Right atrium auricular region (tissue), 2 donors: ENCODE results near the gene UGT1A8. TPM values are rescaled to one million over a fixed set of nuclear protein-coding genes. Genes with fewer than 3 reads are reported as not detected.
"Not testable (repeated sequence)": the region's sequence is repeated elsewhere in the genome, so short reads cannot be mapped to it uniquely, and the experiment has no call there.

Experiments
- DNase-seq: peaks from one replicate; pipeline ENCODE4 v3.0.0-alpha.2; 2019; ENCODE audit warnings: low spot score
- H3K27ac ChIP-seq, 2 donors: fragments of 200-600 bp; sonication (generic); 1 replicate in 1 of 2; 2 replicates in 1 of 2; pipeline ENCODE4 v1.5.1; 2016 to 2019
- H3K27me3 ChIP-seq, 2 donors: fragments of 200-600 bp; sonication (generic); one replicate each; pipeline versions ENCODE4 v1.5.1 to v1.6.0; 2017 to 2019
- H3K36me3 ChIP-seq: fragments of 200-600 bp; sonication (generic); one replicate; pipeline ENCODE4 v1.5.1; 2016
- H3K4me1 ChIP-seq, 2 donors: fragments of 200-600 bp; sonication (generic); one replicate each; pipeline versions ENCODE4 v1.5.1 to v1.6.0; 2017 to 2019
- H3K4me3 ChIP-seq, 2 donors: fragments of 200-600 bp; sonication (generic); 1 replicate in 1 of 2; 2 replicates in 1 of 2; pipeline ENCODE4 v1.5.1; 2017 to 2019; ENCODE audit warnings: mild to moderate bottlenecking in 1 of 2, moderate library complexity in 1 of 2
- H3K9me3 ChIP-seq, 2 donors: fragments of 200-600 bp; sonication (generic); one replicate each; pipeline ENCODE4 v1.5.1; 2019
- total RNA-seq, 2 donors: library from RNA; depleted of rRNA; stranded (reverse); fragments of >200 nt; gene quantifications; one replicate each; pipeline ENCODE4 v1.1.0, GENCODE V29; 2016
- TF ChIP-seq, protein P1 (sequence below), 2 donors: fragments of 200-600 bp; sonication (generic); IDR thresholded peaks; one replicate each; pipeline ENCODE4 v1.5.1; 2019; ENCODE audit warnings: antibody characterized with exemption in 2 of 2

The UGT1A8 gene
- total RNA-seq, 2 donors from 2014 or later = not detected

DNA sequence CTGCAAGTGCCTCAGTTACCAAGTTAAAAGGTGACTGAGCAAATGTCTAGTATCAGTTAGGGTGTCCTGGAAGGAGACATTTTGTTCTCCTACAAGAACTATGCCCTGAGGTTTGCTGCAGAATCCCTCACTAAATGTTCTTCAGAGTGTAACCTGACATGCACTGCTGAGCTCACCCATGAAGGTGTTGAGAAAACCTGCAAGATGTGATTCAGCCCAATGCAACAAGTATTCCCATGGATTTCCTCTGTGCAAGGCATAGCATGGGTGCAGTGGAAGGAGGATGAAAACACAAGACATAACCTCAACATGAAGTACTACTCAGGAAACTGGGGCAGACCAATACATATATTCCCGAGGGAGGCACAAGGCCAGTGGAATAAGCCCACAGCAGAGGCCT, 15.4 kb upstream of the UGT1A8 start:
- Histone ChIP-seq H3K4me3 (no peak overlapping the region), H3K9me3 (no peaks in the 10 kb centered on the region), H3K27ac (no peak overlapping the region), H3K36me3 (no peaks in the 10 kb centered on the region), H3K27me3 (no peaks in the 10 kb centered on the region), H3K4me1 (no peaks in the 10 kb centered on the region)
- TF ChIP-seq, protein P1, sequence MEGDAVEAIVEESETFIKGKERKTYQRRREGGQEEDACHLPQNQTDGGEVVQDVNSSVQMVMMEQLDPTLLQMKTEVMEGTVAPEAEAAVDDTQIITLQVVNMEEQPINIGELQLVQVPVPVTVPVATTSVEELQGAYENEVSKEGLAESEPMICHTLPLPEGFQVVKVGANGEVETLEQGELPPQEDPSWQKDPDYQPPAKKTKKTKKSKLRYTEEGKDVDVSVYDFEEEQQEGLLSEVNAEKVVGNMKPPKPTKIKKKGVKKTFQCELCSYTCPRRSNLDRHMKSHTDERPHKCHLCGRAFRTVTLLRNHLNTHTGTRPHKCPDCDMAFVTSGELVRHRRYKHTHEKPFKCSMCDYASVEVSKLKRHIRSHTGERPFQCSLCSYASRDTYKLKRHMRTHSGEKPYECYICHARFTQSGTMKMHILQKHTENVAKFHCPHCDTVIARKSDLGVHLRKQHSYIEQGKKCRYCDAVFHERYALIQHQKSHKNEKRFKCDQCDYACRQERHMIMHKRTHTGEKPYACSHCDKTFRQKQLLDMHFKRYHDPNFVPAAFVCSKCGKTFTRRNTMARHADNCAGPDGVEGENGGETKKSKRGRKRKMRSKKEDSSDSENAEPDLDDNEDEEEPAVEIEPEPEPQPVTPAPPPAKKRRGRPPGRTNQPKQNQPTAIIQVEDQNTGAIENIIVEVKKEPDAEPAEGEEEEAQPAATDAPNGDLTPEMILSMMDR (IDR thresholded peaks at IDR 0.05) = no peak
- no peak for DNase-seq

DNA sequence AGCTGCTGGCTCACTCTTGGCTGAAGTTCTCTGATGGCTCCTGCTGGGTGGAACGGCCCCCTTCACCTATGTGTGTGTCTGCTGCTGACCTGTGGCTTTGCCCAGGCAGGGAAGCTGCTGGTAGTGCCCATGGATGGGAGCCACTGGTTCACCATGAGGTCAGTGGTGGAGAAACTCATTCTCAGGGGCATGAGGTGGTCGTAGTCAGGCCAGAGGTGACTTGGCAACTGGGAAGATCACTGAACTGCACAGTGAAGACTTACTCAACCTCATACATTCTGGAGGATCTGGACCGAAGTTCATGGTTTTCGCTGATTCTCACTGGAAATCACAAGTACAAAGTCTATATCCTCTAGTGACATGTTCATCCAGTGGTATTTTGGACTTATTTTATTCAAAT, 13.9 kb upstream of the UGT1A8 start:
- Histone ChIP-seq H3K4me3 (no peak overlapping the region), H3K27me3 (no peaks in the 10 kb centered on the region), H3K27ac (no peak overlapping the region), H3K9me3 (no peaks in the 10 kb centered on the region), H3K36me3 (no peaks in the 10 kb centered on the region), H3K4me1 (no peaks in the 10 kb centered on the region)
- DNase-seq = no peak
- TF ChIP-seq, protein P1 (IDR thresholded peaks at IDR 0.05) = no peak

DNA sequence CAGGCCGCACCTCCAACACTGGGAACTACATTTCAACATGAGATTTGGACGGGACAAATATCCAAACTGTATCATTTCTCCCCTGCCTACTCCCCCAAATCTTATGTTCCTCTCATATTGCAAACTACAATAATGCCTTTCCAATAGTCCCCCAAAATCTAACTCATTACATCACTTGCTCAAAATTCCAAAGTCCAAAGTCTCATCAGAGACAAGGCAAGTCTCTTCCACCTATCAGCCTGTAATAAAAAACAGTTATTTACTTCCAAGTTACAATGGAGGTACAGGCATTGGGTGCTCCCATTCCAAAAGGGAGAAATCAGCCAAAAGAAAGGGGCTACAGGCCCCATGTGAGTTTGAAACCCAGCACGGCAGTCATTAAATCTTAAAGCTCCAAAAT, 12.6 kb upstream of the UGT1A8 start:
- Histone ChIP-seq H3K9me3 (no peaks in the 10 kb centered on the region), H3K36me3 (no peaks in the 10 kb centered on the region), H3K27me3 (no peaks in the 10 kb centered on the region), H3K4me3 (no peak overlapping the region), H3K27ac (no peak overlapping the region), H3K4me1 (no peaks in the 10 kb centered on the region)
- TF ChIP-seq, protein P1 (IDR thresholded peaks at IDR 0.05) = no peak
- DNase-seq = no peak

DNA sequence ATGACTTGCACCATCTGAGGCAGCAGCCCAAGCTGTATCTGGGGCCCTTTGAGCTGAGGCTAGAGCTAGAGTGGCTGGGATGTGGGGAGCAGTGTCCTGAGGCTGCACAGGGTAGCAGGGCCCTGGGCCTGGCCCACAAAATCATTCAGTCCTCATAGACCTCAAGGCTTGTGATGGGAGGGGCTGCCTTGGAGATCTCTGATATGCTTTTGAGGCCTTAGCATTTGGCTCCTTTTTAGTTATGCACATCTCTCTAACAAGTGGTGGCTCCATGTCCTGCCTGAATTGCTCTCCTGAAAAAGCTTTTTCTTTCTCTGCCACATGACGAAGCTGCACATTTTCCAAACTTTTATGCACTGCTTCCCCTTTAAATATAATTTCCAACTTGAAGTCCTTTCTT, 11.8 kb upstream of the UGT1A8 start:
- Histone ChIP-seq H3K27me3 (no peaks in the 10 kb centered on the region), H3K36me3 (no peaks in the 10 kb centered on the region), H3K4me3 (no peak overlapping the region), H3K4me1 (no peaks in the 10 kb centered on the region), H3K9me3 (peaks cover 0 to 5% of the 10 kb centered on the region in 2 donors), H3K27ac (no peak overlapping the region)
- no peak for DNase-seq
- TF ChIP-seq, protein P1 (IDR thresholded peaks at IDR 0.05) = no peak

DNA sequence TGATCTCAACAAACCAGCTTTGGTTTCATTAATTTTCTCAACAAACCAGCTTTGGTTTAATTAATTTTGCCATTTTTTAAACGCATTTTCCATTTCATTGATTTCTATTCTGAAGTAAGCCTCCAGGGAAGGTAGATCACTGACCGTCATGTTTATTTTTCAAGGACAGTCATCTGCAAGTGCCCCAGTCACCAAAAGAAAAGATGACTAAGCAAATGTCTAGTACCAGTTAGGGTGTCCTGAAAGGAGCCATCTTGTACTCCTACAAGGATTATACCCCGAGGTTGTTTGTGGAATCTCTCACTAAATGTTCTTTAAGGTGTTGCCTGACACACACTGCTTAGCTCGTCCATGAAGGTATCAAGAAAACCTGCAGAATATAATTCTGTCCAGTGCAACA, 6.1 kb upstream of the UGT1A8 start:
- H3K4me3 ChIP-seq = no peak overlapping the region
- H3K9me3 ChIP-seq = peaks cover 0 to 5% of the 10 kb centered on the region in 2 donors
- no peaks in the 10 kb centered on the region for H3K36me3 ChIP-seq
- H3K27ac ChIP-seq = no peak overlapping the region
- no peaks in the 10 kb centered on the region for H3K27me3 ChIP-seq
- TF ChIP-seq, protein P1 (IDR thresholded peaks at IDR 0.05) = no peak
- H3K4me1 ChIP-seq = no peaks in the 10 kb centered on the region
- DNase-seq = no peak

DNA sequence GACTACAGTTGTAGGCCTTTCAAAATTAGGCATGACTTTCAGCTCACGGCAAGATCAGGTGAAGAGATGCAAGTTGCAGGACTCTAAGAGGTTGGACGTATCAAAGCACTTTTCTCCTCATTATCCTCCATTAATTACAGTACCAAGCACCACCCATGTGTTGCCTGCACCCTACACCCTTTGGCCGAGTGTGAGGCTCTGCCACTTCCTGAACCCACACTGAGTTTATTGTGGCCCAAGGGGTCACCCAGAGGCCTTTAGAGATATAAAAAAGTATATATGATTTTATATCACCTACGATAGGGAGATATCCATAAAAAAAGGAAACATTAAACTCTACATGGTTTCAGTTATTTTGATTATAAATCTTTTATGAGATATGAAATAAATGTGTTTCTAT, 2.8 kb downstream of the UGT1A8 start:
- Histone ChIP-seq H3K9me3 (no peaks in the 10 kb centered on the region), H3K36me3 (no peaks in the 10 kb centered on the region), H3K4me1 (no peaks in the 10 kb centered on the region), H3K27ac (no peak overlapping the region), H3K4me3 (no peak overlapping the region), H3K27me3 (no peaks in the 10 kb centered on the region)
- no peak for DNase-seq
- TF ChIP-seq, protein P1 (IDR thresholded peaks at IDR 0.05) = no peak

DNA sequence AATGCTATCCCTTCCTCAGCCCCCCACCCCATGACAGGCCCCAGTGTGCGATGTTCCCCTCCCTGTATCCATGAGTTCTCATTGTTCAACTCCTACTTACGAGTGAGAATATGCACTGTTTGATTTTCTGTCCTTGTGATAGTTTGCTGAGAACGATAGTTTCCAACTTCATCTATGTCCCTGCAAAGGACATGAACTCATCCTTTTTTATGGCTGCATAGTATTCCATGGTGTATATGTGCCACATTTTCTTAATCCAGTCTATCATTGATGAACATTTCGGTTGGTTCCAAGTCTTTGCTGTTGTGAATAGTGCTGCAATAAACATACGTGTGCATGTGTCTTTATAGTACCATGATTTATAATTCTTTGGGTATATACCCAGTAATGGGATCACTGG, 4.4 kb downstream of the UGT1A8 start:
- not testable (repeated sequence) for H3K27me3 ChIP-seq, H3K4me1 ChIP-seq, H3K27ac ChIP-seq, H3K9me3 ChIP-seq, DNase-seq, H3K36me3 ChIP-seq, H3K4me3 ChIP-seq
